H1 (cell line): ENCODE results near the gene TFF3. TPM values are rescaled to one million over a fixed set of nuclear protein-coding genes. Genes with fewer than 3 reads are reported as not detected.

Experiments
- EGR1 ChIP-seq: IDR thresholded peaks from 2 replicates; pipeline ENCODE4 v1.6.1; 2011; ENCODE audit warnings: low read depth, low read length, borderline replicate concordance
- POU5F1 ChIP-seq: IDR thresholded peaks from 2 replicates; pipeline ENCODE4 v1.6.1; 2011; ENCODE audit warnings: low read depth, mild to moderate bottlenecking, low read length, moderate library complexity
- polyA plus RNA-seq, 7 experiments: library from polyadenylated mRNA; depleted of rRNA in 3 of 7; stranded (reverse) in 5 of 7; unstranded in 2 of 7; fragments of >200 nt in 5 of 7; fragments of 200-250 nt in 2 of 7; gene quantifications; 1 replicate in 5 of 7; 2 replicates in 1 of 7; 4 replicates in 1 of 7; pipeline versions ENCODE4 v1.2.1 to v1.2.3, GENCODE V29; 2011 to 2013; ENCODE audit warnings: missing spikeins in 2 of 7, mixed read lengths in 2 of 7
- total RNA-seq: library from RNA; stranded (reverse); fragmentation: NEBNext Ultra II Directional; extraction: Animal tissue kit (Norgen Biotek cat#: 25700); gene quantifications from 2 replicates; pipeline ENCODE4 v1.2.1, GENCODE V29; 2021

Gene TFF3
- total and polyA plus RNA-seq, 2 of the 8 experiments (the other 6 are each of a cell fraction or from before 2014, with no cell fraction given) = 1.7 to 6.7 TPM

DNA sequence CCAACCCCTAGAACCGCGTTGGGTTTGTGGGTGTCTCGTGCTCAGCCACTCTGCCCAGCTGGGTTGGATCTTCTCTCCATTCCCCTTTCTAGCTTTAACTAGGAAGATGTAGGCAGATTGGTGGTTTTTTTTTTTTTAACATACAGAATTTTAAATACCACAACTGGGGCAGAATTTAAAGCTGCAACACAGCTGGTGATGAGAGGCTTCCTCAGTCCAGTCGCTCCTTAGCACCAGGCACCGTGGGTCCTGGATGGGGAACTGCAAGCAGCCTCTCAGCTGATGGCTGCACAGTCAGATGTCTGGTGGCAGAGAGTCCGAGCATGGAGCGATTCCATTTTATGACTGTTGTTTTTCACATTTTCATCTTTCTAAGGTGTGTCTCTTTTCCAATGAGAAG lies 18.7 kb downstream of the TFF3 start (continued):
- no peak for TF ChIP-seq POU5F1
- TF ChIP-seq EGR1 = no peak
- TF ChIP-seq, all 59 proteins: peak for 0
